ENCODE measurements around the gene HOOK1.

Gene HOOK1

GRCh38 chr1:59776960-59777852, 37.5 kb upstream of the HOOK1 start:
- TF ChIP-seq CREB1 (IDR thresholded peaks at IDR 0.05; ENCODE audit: low read depth) = no peak
- TF ChIP-seq ZBTB7A (IDR thresholded peaks at IDR 0.05; ENCODE audit: low read depth) = no peak
- peak; percentile 20; the same call in 1 of the 2 replicates for TF ChIP-seq RAD21 (IDR thresholded peaks at IDR 0.05; ENCODE audit: low read depth)
- TF ChIP-seq TCF12 (IDR thresholded peaks at IDR 0.05; ENCODE audit: low read depth) = no peak
- TF ChIP-seq TEAD4 (IDR thresholded peaks at IDR 0.05) = no peak
- TF ChIP-seq MAX (IDR thresholded peaks at IDR 0.05) = no peak

GRCh38 chr1:59779949-59780348, 34.8 kb upstream of the HOOK1 start:
- TF ChIP-seq MAX (IDR thresholded peaks at IDR 0.05) (no peak), RAD21 (IDR thresholded peaks at IDR 0.05; ENCODE audit: low read depth) (peak; percentile 20; the same call in 1 of the 2 replicates), YY1 (IDR thresholded peaks at IDR 0.05; ENCODE audit: low read depth) (no peak), EGR1 (IDR thresholded peaks at IDR 0.05) (no peak), USF1 (IDR thresholded peaks at IDR 0.05) (no peak)

- TF ChIP-seq MAX (IDR thresholded peaks at IDR 0.05) (no peak), TEAD4 (IDR thresholded peaks at IDR 0.05) (no peak), TAF1 (IDR thresholded peaks at IDR 0.05; ENCODE audit: low read depth) (no peak), CREB1 (IDR thresholded peaks at IDR 0.05; ENCODE audit: low read depth) (no peak), NFIC (IDR thresholded peaks at IDR 0.05) (no peak), EP300 (IDR thresholded peaks at IDR 0.05; ENCODE audit: borderline replicate concordance) (no peak), FOXM1 (IDR thresholded peaks at IDR 0.05; ENCODE audit: borderline replicate concordance, low read depth) (no peak), USF1 (IDR thresholded peaks at IDR 0.05) (no peak), YY1 (IDR thresholded peaks at IDR 0.05; ENCODE audit: low read depth) (no peak), TCF12 (IDR thresholded peaks at IDR 0.05; ENCODE audit: low read depth) (no peak), ZBTB7A (IDR thresholded peaks at IDR 0.05; ENCODE audit: low read depth) (no peak), RAD21 (IDR thresholded peaks at IDR 0.05; ENCODE audit: low read depth) (no peak), CEBPB (IDR thresholded peaks at IDR 0.05) (no peak), REST (IDR thresholded peaks at IDR 0.05; ENCODE audit: low read depth) (no peak), EGR1 (IDR thresholded peaks at IDR 0.05) (no peak)
Measured at GRCh38 chr1:59788825-59789224, 25.9 kb upstream of the HOOK1 start.

- TF ChIP-seq EGR1 (IDR thresholded peaks at IDR 0.05) = no peak
- TF ChIP-seq TCF12 (IDR thresholded peaks at IDR 0.05; ENCODE audit: low read depth) = no peak
- TF ChIP-seq CREB1 (IDR thresholded peaks at IDR 0.05; ENCODE audit: low read depth) = no peak
- TF ChIP-seq RAD21 (IDR thresholded peaks at IDR 0.05; ENCODE audit: low read depth) = no peak
- TF ChIP-seq CEBPB (IDR thresholded peaks at IDR 0.05) = no peak
- no peak for TF ChIP-seq FOXM1 (IDR thresholded peaks at IDR 0.05; ENCODE audit: borderline replicate concordance, low read depth)
- no peak for TF ChIP-seq NFIC (IDR thresholded peaks at IDR 0.05)
- TF ChIP-seq YY1 (IDR thresholded peaks at IDR 0.05; ENCODE audit: low read depth) = no peak
- TF ChIP-seq TAF1 (IDR thresholded peaks at IDR 0.05; ENCODE audit: low read depth) = no peak
- TF ChIP-seq USF1 (IDR thresholded peaks at IDR 0.05) = no peak
- TF ChIP-seq EP300 (IDR thresholded peaks at IDR 0.05; ENCODE audit: borderline replicate concordance) = no peak
- no peak for TF ChIP-seq TEAD4 (IDR thresholded peaks at IDR 0.05)
- no peak for TF ChIP-seq ZBTB7A (IDR thresholded peaks at IDR 0.05; ENCODE audit: low read depth)
- TF ChIP-seq MAX (IDR thresholded peaks at IDR 0.05) = no peak
- TF ChIP-seq REST (IDR thresholded peaks at IDR 0.05; ENCODE audit: low read depth) = no peak
Measured at GRCh38 chr1:59798600-59798999, 16.1 kb upstream of the HOOK1 start.
